NCI-H2196 treated with DMSO at 0.1 percent for 48 hours (cell line): ENCODE data around the gene AGAP1.

Experiments used
- DNase-seq: peaks from one replicate; lab custom pipeline; 2025; ENCODE audit not compliant: unreplicated experiment; lab: John Stamatoyannopoulos, UW

AGAP1 gene

DNA sequence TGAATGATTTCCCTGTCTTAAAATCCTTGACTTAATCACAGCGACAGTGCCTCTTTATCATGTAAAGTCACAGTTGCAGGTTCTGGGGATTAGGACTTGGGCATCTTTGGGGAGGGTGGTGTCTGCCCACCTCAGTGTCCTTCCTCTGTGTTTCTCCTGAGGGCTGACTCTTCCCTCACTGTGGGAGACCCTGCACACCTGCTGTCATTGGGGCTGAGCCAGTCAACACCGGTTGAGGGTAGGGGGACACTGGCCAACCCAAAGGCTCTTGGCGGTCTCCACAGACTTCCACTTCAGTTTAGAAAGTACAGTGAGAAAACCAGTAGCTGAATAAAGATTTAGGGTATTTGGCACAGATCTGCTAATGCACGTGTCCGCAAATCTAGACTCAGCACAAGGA lies 36.9 kb downstream of the AGAP1 start:
- no peak for DNase-seq

- DNase-seq: no peak
These were observed 38.5 kb downstream of the AGAP1 start for GRCh38 chr2:235532307-235532706.

GRCh38 chr2:235533198-235533597 lies 39.4 kb downstream of the AGAP1 start:
- no peak for DNase-seq

GRCh38 chr2:235533616-235534385 lies 40.0 kb downstream of the AGAP1 start:
- no peak for DNase-seq

- no peak for DNase-seq
These were observed 41.0 kb downstream of the AGAP1 start for GRCh38 chr2:235534678-235535422.

DNA sequence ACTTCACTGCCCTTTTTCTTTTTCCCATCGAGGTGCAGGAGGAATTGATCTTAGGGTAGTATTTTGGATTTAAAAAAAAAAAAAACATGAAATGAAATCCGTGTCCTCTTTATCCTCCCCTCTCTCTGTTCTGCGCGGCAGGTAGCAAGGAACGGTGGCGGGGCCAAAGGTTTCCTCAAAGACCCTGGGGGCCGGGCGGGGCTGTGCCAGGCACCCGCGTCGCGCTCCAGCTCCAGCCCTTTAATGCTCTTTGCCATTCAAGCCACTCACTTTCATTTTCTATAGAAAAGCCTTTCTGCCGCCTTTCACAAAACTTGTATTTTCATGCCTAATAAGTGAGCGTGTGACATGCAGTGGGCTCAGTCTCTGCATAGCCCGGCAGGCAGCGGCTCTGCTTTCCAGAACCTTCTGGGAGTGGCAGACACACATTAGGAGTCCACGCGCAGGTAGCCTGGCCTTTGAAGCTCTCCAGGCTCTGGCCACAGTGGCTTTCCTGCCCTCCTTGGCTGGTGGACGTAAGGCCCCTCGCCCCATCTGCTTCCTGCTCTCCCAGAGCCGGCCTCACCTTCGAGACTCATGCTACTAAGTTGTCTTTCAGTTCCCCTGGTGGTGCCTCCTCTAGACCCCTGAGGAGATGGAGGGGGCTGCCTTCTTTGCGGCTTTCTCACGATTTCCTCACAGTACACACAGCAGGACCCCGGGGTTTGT lies 41.7 kb downstream of the AGAP1 start:
- no peak for DNase-seq

- no peak for DNase-seq
These were observed 42.9 kb downstream of the AGAP1 start for GRCh38 chr2:235536711-235537110.

GRCh38 chr2:235537186-235537585 lies 43.3 kb downstream of the AGAP1 start:
- no peak for DNase-seq

GRCh38 chr2:235537587-235537986 lies 43.7 kb downstream of the AGAP1 start:
- no peak for DNase-seq

DNA sequence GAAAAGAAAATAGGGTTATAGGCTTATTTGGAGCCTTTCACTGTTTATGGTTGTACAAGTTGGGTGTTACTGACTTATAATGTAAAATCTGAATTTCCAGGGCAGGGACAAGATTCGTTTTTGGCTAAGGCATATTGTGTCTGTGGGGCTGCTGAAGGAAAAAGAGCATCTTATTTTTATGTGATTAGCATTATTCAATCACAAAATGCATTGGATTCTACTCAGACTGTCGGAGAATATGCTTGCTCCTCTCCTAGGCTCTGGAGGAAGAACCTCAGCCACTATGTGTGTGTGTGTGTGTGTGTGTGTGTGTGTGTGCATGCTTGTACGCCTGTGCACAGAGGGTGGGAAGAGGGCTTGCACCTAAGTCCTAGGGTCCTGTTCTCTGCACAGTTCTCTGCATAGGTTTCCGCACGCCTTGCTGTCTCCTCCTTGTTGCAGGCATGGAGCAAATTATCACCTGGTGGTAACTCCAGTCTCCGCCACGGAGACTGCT lies 44.3 kb downstream of the AGAP1 start:
- DNase-seq: no peak

- DNase-seq: no peak
These were observed 45.1 kb downstream of the AGAP1 start for GRCh38 chr2:235538981-235539380.

GRCh38 chr2:235539773-235540172 lies 45.9 kb downstream of the AGAP1 start:
- DNase-seq: no peak

DNA sequence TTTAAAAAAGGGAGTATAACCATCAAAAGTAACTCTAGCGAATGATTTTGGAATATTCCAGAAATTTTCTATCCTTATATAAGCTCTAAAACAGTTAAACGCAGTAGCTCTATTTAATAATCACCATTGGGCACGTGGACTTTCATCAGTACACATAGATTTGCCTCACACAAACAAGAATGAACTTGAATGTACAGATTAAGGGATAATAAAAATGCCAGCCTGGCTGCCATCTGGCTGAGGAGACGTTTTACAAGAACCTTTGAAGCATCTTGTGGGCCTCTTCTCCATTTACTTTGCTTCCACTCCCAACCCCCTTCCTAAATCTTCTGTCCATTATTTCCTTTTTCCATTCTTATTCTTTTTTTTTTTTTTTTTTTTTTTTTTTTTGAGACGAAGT lies 47.2 kb downstream of the AGAP1 start:
- DNase-seq: no peak

- no peak for DNase-seq
These were observed 48.2 kb downstream of the AGAP1 start for GRCh38 chr2:235541838-235542549.

DNA sequence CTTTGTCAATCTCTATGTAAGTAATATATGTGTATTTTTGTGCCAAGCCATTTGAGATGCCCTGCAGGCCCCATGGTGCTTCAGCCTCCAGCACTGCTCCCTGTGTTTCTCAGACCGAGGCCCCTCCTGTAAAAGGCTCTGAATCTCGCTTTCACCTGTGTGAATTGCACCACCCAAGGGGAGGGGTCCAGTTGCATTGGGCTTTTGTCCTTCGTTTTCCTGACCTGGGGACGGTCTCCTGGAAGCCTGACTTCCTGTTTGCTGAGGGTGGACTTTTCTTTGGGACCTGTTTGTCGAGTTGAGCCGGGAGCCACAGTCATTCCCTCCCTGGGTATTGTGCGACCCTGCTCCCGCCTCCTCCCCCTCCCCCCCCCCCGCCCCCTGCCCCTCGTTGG lies 48.9 kb downstream of the AGAP1 start:
- DNase-seq: no peak

GRCh38 chr2:235543128-235543750 lies 49.4 kb downstream of the AGAP1 start:
- no peak for DNase-seq

- no peak for DNase-seq
These were observed 50.2 kb downstream of the AGAP1 start for GRCh38 chr2:235543851-235544688.

- DNase-seq: no peak
These were observed 50.8 kb downstream of the AGAP1 start for GRCh38 chr2:235544689-235544969.

- no peak for DNase-seq
These were observed 51.7 kb downstream of the AGAP1 start for GRCh38 chr2:235545339-235546150.
